DMS114 treated with DMSO at 0.1 percent for 48 hours (cell line): Measurements from ENCODE around the gene PLCB4.

Experiments used
- DNase-seq: peaks from one replicate; lab custom pipeline; 2025; ENCODE audit not compliant: unreplicated experiment; lab: John Stamatoyannopoulos, UW

PLCB4 gene

GRCh38 chr20:9478771-9479170 is 409.9 kb downstream of the PLCB4 start:
- DNase-seq = no peak

- no peak for DNase-seq
These were observed 411.2 kb downstream of the PLCB4 start for GRCh38 chr20:9480066-9480465.

GRCh38 chr20:9482180-9482579 is 413.3 kb downstream of the PLCB4 start:
- DNase-seq = no peak

- no peak for DNase-seq
These were observed 414.2 kb downstream of the PLCB4 start for GRCh38 chr20:9483131-9483530.

- DNase-seq = no peak
These were observed 416.9 kb downstream of the PLCB4 start for GRCh38 chr20:9485614-9486340.

GRCh38 chr20:9487231-9487630 is 418.3 kb downstream of the PLCB4 start:
- no peak for DNase-seq

GRCh38 chr20:9488063-9488462 is 419.2 kb downstream of the PLCB4 start:
- DNase-seq = no peak

- no peak for DNase-seq
These were observed 421.3 kb downstream of the PLCB4 start for GRCh38 chr20:9490161-9490560.

- DNase-seq = no peak
These were observed 421.7 kb downstream of the PLCB4 start for GRCh38 chr20:9490631-9491030.

- DNase-seq = no peak
These were observed 422.4 kb downstream of the PLCB4 start for GRCh38 chr20:9491324-9491723.

GRCh38 chr20:9492067-9492466 is 423.2 kb downstream of the PLCB4 start:
- DNase-seq = no peak

- DNase-seq = no peak
These were observed 424.9 kb downstream of the PLCB4 start for GRCh38 chr20:9493803-9494202.

- no peak for DNase-seq
These were observed 426.8 kb downstream of the PLCB4 start for GRCh38 chr20:9495701-9496100.

- no peak for DNase-seq
These were observed 427.3 kb downstream of the PLCB4 start for GRCh38 chr20:9496155-9496554.

GRCh38 chr20:9498322-9498721 is 429.4 kb downstream of the PLCB4 start:
- no peak for DNase-seq

- DNase-seq = no peak
These were observed 430.4 kb downstream of the PLCB4 start for GRCh38 chr20:9499126-9499899.

- no peak for DNase-seq
These were observed 431.2 kb downstream of the PLCB4 start for GRCh38 chr20:9500121-9500520.

- DNase-seq = no peak
These were observed 432.6 kb downstream of the PLCB4 start for GRCh38 chr20:9501473-9501872.

GRCh38 chr20:9503526-9504245 is 434.8 kb downstream of the PLCB4 start:
- DNase-seq = no peak

- DNase-seq = no peak
These were observed 437.5 kb downstream of the PLCB4 start for GRCh38 chr20:9506280-9506821.

- DNase-seq = no peak
These were observed 438.1 kb downstream of the PLCB4 start for GRCh38 chr20:9506964-9507369.
